Panc1 (cell line): ENCODE data around the gene ABCA6. TPM values are rescaled to one million over a fixed set of nuclear protein-coding genes. Genes with fewer than 3 reads are reported as not detected.

ENCODE experiments used
- ATAC-seq: fragments of 200-7000 bp; cut with Tn5 transposase; 2 replicates; pipeline ENCODE4 v1.9.1; 2020; ENCODE audit warnings: mild to moderate bottlenecking, moderate library complexity
- BruUV-seq: library from RNA; stranded (reverse); fragments of 400-500 nt; replicated peaks from 2 replicates; lab custom pipeline; 2021; lab: Mats Ljungman, UMichigan
- CTCF ChIA-PET: fragments of 300-600 bp; sonication (Branson Sonifier 250); formaldehyde crosslinking; loops from one replicate; lab custom pipeline; 2022; ENCODE audit warnings: antibody characterized with exemption; lab: Charles Lee
- POLR2A ChIA-PET: fragments of 300-600 bp; sonication (Branson Sonifier 250); formaldehyde crosslinking; loops from one replicate; lab custom pipeline; 2022; ENCODE audit warnings: antibody characterized with exemption; lab: Charles Lee
- DNase-seq: peaks from one replicate; pipeline ENCODE4 v3.0.0-alpha.2; 2010; ENCODE audit warnings: low read depth, low spot score
- H3K27ac ChIP-seq: 2 replicates; pipeline ENCODE4 v1.5.1; 2011; ENCODE audit warnings: mild to moderate bottlenecking, low read length, inconsistent platforms
- H3K27me3 ChIP-seq: fragments of 200-500 bp; sonication (Bioruptor generic); 2 replicates; pipeline ENCODE4 v1.6.0; 2014; ENCODE audit warnings: low read length, inconsistent platforms; ENCODE audit not compliant: control insufficient read depth, insufficient read depth
- H3K36me3 ChIP-seq: fragments of 200-500 bp; sonication (Bioruptor generic); 2 replicates; pipeline ENCODE4 v1.5.1; 2014; ENCODE audit warnings: inconsistent platforms, mild to moderate bottlenecking, low read length, moderate library complexity; ENCODE audit not compliant: control insufficient read depth, insufficient read depth
- H3K4me1 ChIP-seq: 2 replicates; pipeline ENCODE4 v1.5.1; 2011; ENCODE audit warnings: inconsistent platforms, mild to moderate bottlenecking, low read length, moderate library complexity; ENCODE audit not compliant: control insufficient read depth, insufficient read depth
- H3K4me3 ChIP-seq, 2 experiments: 2 replicates each; pipeline ENCODE4 v1.5.1; 2011 to 2012; ENCODE audit warnings: low read depth in 2 of 2, low read length in 2 of 2, mild to moderate bottlenecking in 2 of 2, inconsistent platforms in 1 of 2, moderate library complexity in 1 of 2
- H3K9me3 ChIP-seq: fragments of 200-500 bp; sonication (Bioruptor generic); 2 replicates; pipeline ENCODE4 v1.5.1; 2014; ENCODE audit warnings: low read depth, mild to moderate bottlenecking, inconsistent platforms, low read length, moderate library complexity; ENCODE audit not compliant: control insufficient read depth, insufficient read depth
- CTCF ChIP-seq: fragments of 450-650 bp; IDR thresholded peaks from 2 replicates; pipeline ENCODE4 v1.5.1; 2017; ENCODE audit warnings: mild to moderate bottlenecking
- POLR2AphosphoS5 ChIP-seq: IDR thresholded peaks from 2 replicates; pipeline ENCODE4 v1.6.1; 2012; ENCODE audit warnings: mild to moderate bottlenecking, low read depth, low read length, moderate library complexity
- REST ChIP-seq, 2 experiments: IDR thresholded peaks; 2 replicates each; pipeline ENCODE4 v1.6.1; 2011 to 2012; ENCODE audit warnings: low read depth in 2 of 2, control low read depth in 1 of 2, low read length in 1 of 2, mild to moderate bottlenecking in 1 of 2, moderate library complexity in 1 of 2; ENCODE audit not compliant: insufficient read depth in 1 of 2
- SIN3A ChIP-seq: IDR thresholded peaks from 2 replicates; pipeline ENCODE4 v1.6.1; 2012; ENCODE audit warnings: low read depth, mild to moderate bottlenecking, low read length, moderate library complexity, borderline replicate concordance; ENCODE audit not compliant: insufficient read depth
- TCF7L2 ChIP-seq: IDR thresholded peaks from 2 replicates; pipeline ENCODE4 v1.6.1; 2011; ENCODE audit warnings: mild to moderate bottlenecking, low read depth, low read length, inconsistent platforms
- in situ Hi-C: cut with HindIII; loops from 2 replicates; pipeline ENCODE4 v1.10.0; 2016; ENCODE audit warnings: low sequenced_read_pairs, low pct_unique_long_range_greater_than_20kb
- intact Hi-C: fragments of 100-400 bp; cut with micrococcal nuclease; formaldehyde crosslinking; loops from one replicate; pipeline ENCODE4 v1.10.0; 2022; ENCODE audit not compliant: unreplicated experiment
- total RNA-seq: library from RNA; stranded (reverse); gene quantifications from one replicate; pipeline ENCODE4 v1.2.1, GENCODE V29; 2021; ENCODE audit not compliant: unreplicated experiment

Gene ABCA6
- total RNA-seq, 1 experiment from 2014 or later: 0.46 TPM

- TF ChIP-seq REST (IDR thresholded peaks at IDR 0.05; ENCODE audit: insufficient read depth in 1 of 2, low read depth in 2 of 2, low read length in 1 of 2): no peak
- TF ChIP-seq POLR2AphosphoS5: no peak
- TF ChIP-seq CTCF: no peak
- TF ChIP-seq TCF7L2: no peak
- H3K9me3 ChIP-seq: no peaks in the 10 kb centered on the region
- ATAC-seq: no peak
- intact Hi-C loops (no loop called here), in situ Hi-C loops (no loop called here)
- DNase-seq: no peak
- POLR2A ChIA-PET: no interaction called here
- no peaks in the 10 kb centered on the region for H3K36me3 ChIP-seq
- H3K4me1 ChIP-seq: no peaks in the 10 kb centered on the region
- no peaks in the 10 kb centered on the region for H3K27me3 ChIP-seq
- no TSS peak for BruUV-seq
- H3K4me3 ChIP-seq: no peak overlapping the region
- CTCF ChIA-PET: no interaction called here
- no peak overlapping the region for H3K27ac ChIP-seq
Measured at GRCh38 chr17:69066482-69066881, 75.2 kb downstream of the ABCA6 start.

- Histone ChIP-seq H3K4me3 (no peak overlapping the region), H3K36me3 (no peaks in the 10 kb centered on the region), H3K4me1 (no peaks in the 10 kb centered on the region), H3K27me3 (no peaks in the 10 kb centered on the region), H3K9me3 (no peaks in the 10 kb centered on the region), H3K27ac (no peak overlapping the region)
- DNase-seq (no peak), ATAC-seq (no peak)
- ChIA-PET CTCF (no interaction called here), POLR2A (no interaction called here)
- BruUV-seq: no TSS peak
- intact Hi-C loops (no loop called here), in situ Hi-C loops (no loop called here)
- TF ChIP-seq CTCF: no peak
- no peak for TF ChIP-seq TCF7L2
Measured at GRCh38 chr17:69065113-69065512, 76.6 kb downstream of the ABCA6 start.

GRCh38 chr17:69064476-69064875, 77.2 kb downstream of the ABCA6 start:
- ATAC-seq: no peak
- POLR2A ChIA-PET: no interaction called here
- no TSS peak for BruUV-seq

More at GRCh38 chr17:69064476-69064875, 77.2 kb downstream of the ABCA6 start:
- intact Hi-C loops (no loop called here), in situ Hi-C loops (no loop called here)
- DNase-seq: no peak
- CTCF ChIA-PET: no interaction called here
- H3K27me3 ChIP-seq: no peaks in the 10 kb centered on the region
- no peaks in the 10 kb centered on the region for H3K9me3 ChIP-seq
- no peak for TF ChIP-seq TCF7L2
- TF ChIP-seq REST (IDR thresholded peaks at IDR 0.05; ENCODE audit: insufficient read depth in 1 of 2, low read depth in 2 of 2, low read length in 1 of 2): no peak
- TF ChIP-seq POLR2AphosphoS5: no peak
- no peak for TF ChIP-seq SIN3A
- no peak for TF ChIP-seq CTCF
- H3K4me3 ChIP-seq: no peak overlapping the region
- H3K4me1 ChIP-seq: no peaks in the 10 kb centered on the region
- H3K27ac ChIP-seq: no peak overlapping the region
- H3K36me3 ChIP-seq: no peaks in the 10 kb centered on the region
